ENCODE data around the gene AIM2.

The AIM2 gene

GRCh38 chr1:159079525-159079924 is 3.0 kb upstream of the AIM2 start:
- H3K9ac ChIP-seq (ENCODE audit: insufficient read length, low read depth), result no peak overlapping the region
- H3K27me3 ChIP-seq (ENCODE audit: insufficient read depth, insufficient read length), result no peaks in the 10 kb centered on the region
- no peak for DNase-seq (ENCODE audit: low read depth, low spot score)
- no peaks in the 10 kb centered on the region for H3K36me3 ChIP-seq (ENCODE audit: insufficient read depth, insufficient read length, low read length)
- H3K4me1 ChIP-seq (ENCODE audit: insufficient read depth, insufficient read length), result no peaks in the 10 kb centered on the region
- H3K4me3 ChIP-seq (ENCODE audit: insufficient read length, low read depth), result no peak overlapping the region
- TF ChIP-seq ZNF274 (IDR thresholded peaks at IDR 0.05; ENCODE audit: low read depth, low read length) (no peak), YY1 (IDR thresholded peaks at IDR 0.05; ENCODE audit: insufficient read depth, insufficient read length) (no peak), SUZ12 (IDR thresholded peaks at IDR 0.05; ENCODE audit: extremely low read depth, insufficient read depth, insufficient read length) (no peak)
- H3K9me3 ChIP-seq (ENCODE audit: insufficient read depth, low read length), result no peaks in the 10 kb centered on the region

- Histone ChIP-seq H3K4me3 (ENCODE audit: insufficient read length, low read depth) (no peak overlapping the region), H3K9me3 (ENCODE audit: insufficient read depth, low read length) (no peaks in the 10 kb centered on the region), H3K9ac (ENCODE audit: insufficient read length, low read depth) (no peak overlapping the region), H3K4me1 (ENCODE audit: insufficient read depth, insufficient read length) (no peaks in the 10 kb centered on the region), H3K36me3 (ENCODE audit: insufficient read depth, insufficient read length, low read length) (no peaks in the 10 kb centered on the region), H3K27me3 (ENCODE audit: insufficient read depth, insufficient read length) (no peaks in the 10 kb centered on the region)
- DNase-seq (ENCODE audit: low read depth, low spot score), result no peak
- TF ChIP-seq SUZ12 (IDR thresholded peaks at IDR 0.05; ENCODE audit: extremely low read depth, insufficient read depth, insufficient read length), result no peak
- TF ChIP-seq YY1 (IDR thresholded peaks at IDR 0.05; ENCODE audit: insufficient read depth, insufficient read length), result no peak
- TF ChIP-seq ZNF274 (IDR thresholded peaks at IDR 0.05; ENCODE audit: low read depth, low read length), result no peak
Measured at GRCh38 chr1:159077120-159077961, 775 bp upstream of the AIM2 start.

GRCh38 chr1:159071970-159072582 is 4.5 kb downstream of the AIM2 start:
- Histone ChIP-seq H3K27me3 (ENCODE audit: insufficient read depth, insufficient read length) (no peaks in the 10 kb centered on the region), H3K9ac (ENCODE audit: insufficient read length, low read depth) (no peak overlapping the region), H3K9me3 (ENCODE audit: insufficient read depth, low read length) (no peaks in the 10 kb centered on the region), H3K36me3 (ENCODE audit: insufficient read depth, insufficient read length, low read length) (no peaks in the 10 kb centered on the region), H3K4me1 (ENCODE audit: insufficient read depth, insufficient read length) (no peaks in the 10 kb centered on the region), H3K4me3 (ENCODE audit: insufficient read length, low read depth) (no peak overlapping the region)
- peak; percentile 61 for DNase-seq (ENCODE audit: low read depth, low spot score)
- no peak for TF ChIP-seq ZNF274 (IDR thresholded peaks at IDR 0.05; ENCODE audit: low read depth, low read length)

- Histone ChIP-seq H3K9me3 (ENCODE audit: insufficient read depth, low read length) (no peaks in the 10 kb centered on the region), H3K4me1 (ENCODE audit: insufficient read depth, insufficient read length) (no peaks in the 10 kb centered on the region), H3K9ac (ENCODE audit: insufficient read length, low read depth) (no peak overlapping the region), H3K27me3 (ENCODE audit: insufficient read depth, insufficient read length) (no peaks in the 10 kb centered on the region), H3K4me3 (ENCODE audit: insufficient read length, low read depth) (no peak overlapping the region), H3K36me3 (ENCODE audit: insufficient read depth, insufficient read length, low read length) (no peaks in the 10 kb centered on the region)
- TF ChIP-seq SUZ12 (IDR thresholded peaks at IDR 0.05; ENCODE audit: extremely low read depth, insufficient read depth, insufficient read length) (no peak), YY1 (IDR thresholded peaks at IDR 0.05; ENCODE audit: insufficient read depth, insufficient read length) (no peak), ZNF274 (IDR thresholded peaks at IDR 0.05; ENCODE audit: low read depth, low read length) (no peak)
- no peak for DNase-seq (ENCODE audit: low read depth, low spot score)
Measured at GRCh38 chr1:159068886-159069285, 7.7 kb downstream of the AIM2 start.

GRCh38 chr1:159067699-159068621 is 8.6 kb downstream of the AIM2 start:
- no peak overlapping the region for H3K9ac ChIP-seq (ENCODE audit: insufficient read length, low read depth)
- no peaks in the 10 kb centered on the region for H3K4me1 ChIP-seq (ENCODE audit: insufficient read depth, insufficient read length)
- H3K9me3 ChIP-seq (ENCODE audit: insufficient read depth, low read length), result no peaks in the 10 kb centered on the region
- no peak overlapping the region for H3K4me3 ChIP-seq (ENCODE audit: insufficient read length, low read depth)
- no peaks in the 10 kb centered on the region for H3K36me3 ChIP-seq (ENCODE audit: insufficient read depth, insufficient read length, low read length)
- DNase-seq (ENCODE audit: low read depth, low spot score), result no peak
- no peaks in the 10 kb centered on the region for H3K27me3 ChIP-seq (ENCODE audit: insufficient read depth, insufficient read length)
- TF ChIP-seq ZNF274 (IDR thresholded peaks at IDR 0.05; ENCODE audit: low read depth, low read length) (no peak), SUZ12 (IDR thresholded peaks at IDR 0.05; ENCODE audit: extremely low read depth, insufficient read depth, insufficient read length) (no peak), YY1 (IDR thresholded peaks at IDR 0.05; ENCODE audit: insufficient read depth, insufficient read length) (no peak)

- no peak overlapping the region for H3K9ac ChIP-seq (ENCODE audit: insufficient read length, low read depth)
- TF ChIP-seq ZNF274 (IDR thresholded peaks at IDR 0.05; ENCODE audit: low read depth, low read length), result no peak
- TF ChIP-seq SUZ12 (IDR thresholded peaks at IDR 0.05; ENCODE audit: extremely low read depth, insufficient read depth, insufficient read length), result no peak
- no peak for TF ChIP-seq YY1 (IDR thresholded peaks at IDR 0.05; ENCODE audit: insufficient read depth, insufficient read length)
- no peak for DNase-seq (ENCODE audit: low read depth, low spot score)
- H3K9me3 ChIP-seq (ENCODE audit: insufficient read depth, low read length), result no peaks in the 10 kb centered on the region
- H3K4me3 ChIP-seq (ENCODE audit: insufficient read length, low read depth), result no peak overlapping the region
- no peaks in the 10 kb centered on the region for H3K4me1 ChIP-seq (ENCODE audit: insufficient read depth, insufficient read length)
- H3K36me3 ChIP-seq (ENCODE audit: insufficient read depth, insufficient read length, low read length), result no peaks in the 10 kb centered on the region
- H3K27me3 ChIP-seq (ENCODE audit: insufficient read depth, insufficient read length), result no peaks in the 10 kb centered on the region
Measured at GRCh38 chr1:159066108-159066507, 10.5 kb downstream of the AIM2 start.

- Histone ChIP-seq H3K27me3 (ENCODE audit: insufficient read depth, insufficient read length) (no peaks in the 10 kb centered on the region), H3K9me3 (ENCODE audit: insufficient read depth, low read length) (no peaks in the 10 kb centered on the region), H3K4me3 (ENCODE audit: insufficient read length, low read depth) (no peak overlapping the region), H3K36me3 (ENCODE audit: insufficient read depth, insufficient read length, low read length) (no peaks in the 10 kb centered on the region), H3K9ac (ENCODE audit: insufficient read length, low read depth) (no peak overlapping the region), H3K4me1 (ENCODE audit: insufficient read depth, insufficient read length) (no peaks in the 10 kb centered on the region)
- no peak for DNase-seq (ENCODE audit: low read depth, low spot score)
- no peak for TF ChIP-seq SUZ12 (IDR thresholded peaks at IDR 0.05; ENCODE audit: extremely low read depth, insufficient read depth, insufficient read length)
- no peak for TF ChIP-seq YY1 (IDR thresholded peaks at IDR 0.05; ENCODE audit: insufficient read depth, insufficient read length)
- no peak for TF ChIP-seq ZNF274 (IDR thresholded peaks at IDR 0.05; ENCODE audit: low read depth, low read length)
Measured at GRCh38 chr1:159065106-159065505, 11.5 kb downstream of the AIM2 start.

Data from NT2/D1 (cell line).